Midbrain (tissue), 1 donor: ENCODE results near the gene AZIN2.
"Not testable (repeated sequence)": the region's sequence is repeated elsewhere in the genome, so short reads cannot be mapped to it uniquely, and the experiment has no call there.

Source experiments
- DNase-seq: peaks from one replicate; lab custom pipeline; 2025; lab: John Stamatoyannopoulos, UW

AZIN2 gene

GRCh38 chr1:33094971-33095604 lies 14.1 kb downstream of the AZIN2 start:
- peak; percentile 48 for DNase-seq

GRCh38 chr1:33096363-33097005 lies 15.5 kb downstream of the AZIN2 start:
- no peak for DNase-seq

- no peak for DNase-seq
Measured at GRCh38 chr1:33097137-33097611, 16.2 kb downstream of the AZIN2 start.

GRCh38 chr1:33097762-33098161 lies 16.8 kb downstream of the AZIN2 start:
- no peak for DNase-seq

GRCh38 chr1:33098371-33098770 lies 17.4 kb downstream of the AZIN2 start:
- no peak for DNase-seq

GRCh38 chr1:33099290-33100118 lies 18.6 kb downstream of the AZIN2 start:
- no peak for DNase-seq

- DNase-seq: not testable (repeated sequence)
Measured at GRCh38 chr1:33100119-33100415, 19.1 kb downstream of the AZIN2 start.

- no peak for DNase-seq
Measured at GRCh38 chr1:33110477-33110876, 29.5 kb downstream of the AZIN2 start.

GRCh38 chr1:33111965-33112364 lies 31.0 kb downstream of the AZIN2 start:
- DNase-seq: no peak

- no peak for DNase-seq
Measured at GRCh38 chr1:33117440-33118085, 36.6 kb downstream of the AZIN2 start.

GRCh38 chr1:33118274-33118673 lies 37.3 kb downstream of the AZIN2 start:
- DNase-seq: no peak

GRCh38 chr1:33119050-33119449 lies 38.1 kb downstream of the AZIN2 start:
- DNase-seq: no peak

- DNase-seq: no peak
Measured at GRCh38 chr1:33119532-33120217, 38.7 kb downstream of the AZIN2 start.

GRCh38 chr1:33120436-33121231 lies 39.7 kb downstream of the AZIN2 start:
- DNase-seq: no peak

- no peak for DNase-seq
Measured at GRCh38 chr1:33121728-33122127, 40.8 kb downstream of the AZIN2 start.

GRCh38 chr1:33122483-33123178 lies 41.7 kb downstream of the AZIN2 start:
- DNase-seq: no peak

GRCh38 chr1:33123266-33123665 lies 42.3 kb downstream of the AZIN2 start:
- no peak for DNase-seq

GRCh38 chr1:33124647-33125046 lies 43.7 kb downstream of the AZIN2 start:
- DNase-seq: not testable (repeated sequence)

- no peak for DNase-seq
Measured at GRCh38 chr1:33126411-33127000, 45.6 kb downstream of the AZIN2 start.
